Measurements from ENCODE around the gene INTS11.
"Not testable (repeated sequence)": the region's sequence is repeated elsewhere in the genome, so short reads cannot be mapped to it uniquely, and the experiment has no call there.

The INTS11 gene

GRCh38 chr1:1329304-1330210 lies 5.1 kb upstream of the INTS11 start:
- no peak for DNase-seq

- DNase-seq: no peak
Observed at GRCh38 chr1:1328254-1328653, 3.8 kb upstream of the INTS11 start.

- DNase-seq: no peak
Observed at GRCh38 chr1:1327291-1327690, 2.8 kb upstream of the INTS11 start.

- no peak for DNase-seq
Observed at GRCh38 chr1:1326075-1326605, 1.7 kb upstream of the INTS11 start.

- DNase-seq: no peak
Observed at GRCh38 chr1:1325288-1326074, 1.0 kb upstream of the INTS11 start.

GRCh38 chr1:1324084-1324523 lies 356 bp downstream of the INTS11 start:
- no peak for DNase-seq

- DNase-seq: no peak
Observed at GRCh38 chr1:1322952-1323351, 1.5 kb downstream of the INTS11 start.

GRCh38 chr1:1322418-1322817 lies 2.0 kb downstream of the INTS11 start:
- no peak for DNase-seq

- no peak for DNase-seq
Observed at GRCh38 chr1:1321477-1321876, 3.0 kb downstream of the INTS11 start.

- no peak for DNase-seq
Observed at GRCh38 chr1:1320666-1321448, 3.6 kb downstream of the INTS11 start.

- no peak for DNase-seq
Observed at GRCh38 chr1:1319646-1319941, 4.9 kb downstream of the INTS11 start.

GRCh38 chr1:1318777-1319645 lies 5.4 kb downstream of the INTS11 start:
- DNase-seq: no peak

- DNase-seq: peak; percentile 86
Observed at GRCh38 chr1:1318131-1318652, 6.3 kb downstream of the INTS11 start.

GRCh38 chr1:1317420-1317819 lies 7.0 kb downstream of the INTS11 start:
- DNase-seq: no peak

GRCh38 chr1:1316199-1316598 lies 8.3 kb downstream of the INTS11 start:
- not testable (repeated sequence) for DNase-seq

- no peak for DNase-seq
Observed at GRCh38 chr1:1315435-1315954, 9.0 kb downstream of the INTS11 start.

GRCh38 chr1:1314678-1315335 lies 9.7 kb downstream of the INTS11 start:
- no peak for DNase-seq

- DNase-seq: no peak
Observed at GRCh38 chr1:1314237-1314586, 10.2 kb downstream of the INTS11 start.

GRCh38 chr1:1313500-1314236 lies 10.8 kb downstream of the INTS11 start:
- no peak for DNase-seq
